Stimulated activated CD8-positive, alpha-beta memory T cell treated with anti-CD3 and anti-CD28 coated beads, Interleukin-15, amount 100 ng/mL, for 48 hours (primary cell): ENCODE results near the gene CSK.

Experiments
- DNase-seq, 2 donors: peaks; one replicate each; pipeline ENCODE4 v3.0.0-alpha.2; 2020; ENCODE audit warnings: low read depth in 2 of 2

Gene CSK

DNA sequence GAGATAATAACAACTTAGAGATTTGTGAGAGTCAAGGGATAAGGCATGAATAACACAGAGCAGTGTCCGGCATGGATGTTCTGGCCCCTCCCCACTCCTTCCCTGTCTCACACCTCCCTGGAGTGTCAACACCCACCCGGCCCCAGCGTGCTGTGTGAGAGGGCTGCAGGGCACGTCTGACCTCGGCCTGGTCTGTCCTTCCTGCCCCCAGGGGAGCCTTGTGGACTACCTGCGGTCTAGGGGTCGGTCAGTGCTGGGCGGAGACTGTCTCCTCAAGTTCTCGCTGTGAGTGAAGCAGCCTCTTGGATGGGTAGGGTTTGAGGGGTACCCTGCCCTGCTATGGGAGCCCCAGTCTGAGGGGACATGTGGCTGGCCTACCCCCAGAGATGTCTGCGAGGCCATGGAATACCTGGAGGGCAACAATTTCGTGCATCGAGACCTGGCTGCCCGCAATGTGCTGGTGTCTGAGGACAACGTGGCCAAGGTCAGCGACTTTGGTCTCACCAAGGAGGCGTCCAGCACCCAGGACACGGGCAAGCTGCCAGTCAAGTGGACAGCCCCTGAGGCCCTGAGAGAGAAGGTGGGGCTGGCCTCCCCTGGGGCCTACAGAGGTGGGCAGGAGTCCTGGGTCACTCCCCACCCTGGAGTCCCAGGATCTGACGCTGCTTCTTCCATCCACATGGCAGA, 19.6 kb downstream of the CSK start:
- DNase-seq: no peak

DNA sequence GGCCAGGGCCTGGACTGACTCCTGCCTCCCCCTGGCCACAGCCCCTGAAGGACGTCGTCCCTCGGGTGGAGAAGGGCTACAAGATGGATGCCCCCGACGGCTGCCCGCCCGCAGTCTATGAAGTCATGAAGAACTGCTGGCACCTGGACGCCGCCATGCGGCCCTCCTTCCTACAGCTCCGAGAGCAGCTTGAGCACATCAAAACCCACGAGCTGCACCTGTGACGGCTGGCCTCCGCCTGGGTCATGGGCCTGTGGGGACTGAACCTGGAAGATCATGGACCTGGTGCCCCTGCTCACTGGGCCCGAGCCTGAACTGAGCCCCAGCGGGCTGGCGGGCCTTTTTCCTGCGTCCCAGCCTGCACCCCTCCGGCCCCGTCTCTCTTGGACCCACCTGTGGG, 20.4 kb downstream of the CSK start:
- DNase-seq: no peak

DNA sequence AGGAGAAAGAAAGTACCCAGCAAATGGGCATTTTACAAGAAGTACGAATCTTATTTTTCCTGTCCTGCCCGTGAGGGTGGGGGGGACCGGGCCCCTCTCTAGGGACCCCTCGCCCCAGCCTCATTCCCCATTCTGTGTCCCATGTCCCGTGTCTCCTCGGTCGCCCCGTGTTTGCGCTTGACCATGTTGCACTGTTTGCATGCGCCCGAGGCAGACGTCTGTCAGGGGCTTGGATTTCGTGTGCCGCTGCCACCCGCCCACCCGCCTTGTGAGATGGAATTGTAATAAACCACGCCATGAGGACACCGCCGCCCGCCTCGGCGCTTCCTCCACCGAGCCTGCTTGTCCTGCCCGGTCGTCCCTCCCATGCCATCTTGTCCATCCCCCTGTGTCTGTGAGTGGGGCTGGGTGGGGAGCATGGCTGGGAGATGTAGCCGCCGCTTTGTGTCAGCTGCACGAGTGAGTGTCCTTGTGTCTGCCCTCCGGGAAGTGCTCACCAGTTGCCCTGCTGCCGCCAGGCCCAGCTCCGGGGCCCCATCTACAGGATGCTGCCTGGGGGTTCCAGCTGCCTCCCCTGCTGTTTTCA, 21.1 kb downstream of the CSK start:
- no peak for DNase-seq

DNA sequence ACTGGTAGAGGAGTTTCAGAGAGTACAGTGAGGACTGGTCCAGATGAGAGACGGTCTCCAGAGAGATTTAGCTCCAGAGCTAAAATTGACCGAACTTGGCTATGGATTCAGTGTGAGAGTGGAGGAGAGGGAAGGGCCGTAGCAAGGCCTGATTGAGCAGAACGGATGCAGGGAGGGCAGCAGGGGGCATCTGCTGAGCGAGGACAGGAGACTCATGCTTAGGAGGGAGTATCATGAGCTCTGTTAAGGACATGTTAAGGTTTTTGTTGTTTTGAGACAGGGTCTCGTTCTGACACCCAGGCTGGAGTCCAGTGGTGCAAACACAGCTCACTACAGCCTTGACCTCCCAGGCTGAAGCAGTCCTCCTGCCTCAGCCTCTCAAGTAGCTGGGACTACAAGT, 23.1 kb downstream of the CSK start:
- DNase-seq: no peak

DNA sequence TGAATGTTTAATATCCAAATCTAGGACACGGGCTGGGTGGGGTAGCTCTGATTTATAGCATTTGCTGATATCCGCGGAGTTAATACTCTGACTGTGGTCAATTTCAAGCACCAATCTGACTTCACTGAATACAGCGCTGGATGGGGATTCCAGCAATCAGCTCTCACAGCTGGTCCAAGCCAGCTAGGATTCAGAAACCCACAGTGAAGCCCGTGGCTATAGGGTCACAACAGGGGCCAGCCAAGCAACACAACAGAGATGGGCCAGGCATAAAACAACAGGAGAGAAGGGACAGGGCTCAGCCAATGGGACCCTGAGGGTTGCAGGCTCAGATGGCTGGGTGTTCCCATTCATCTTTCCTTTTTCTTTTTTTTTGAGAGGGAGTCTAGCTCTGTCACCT, 25.4 kb downstream of the CSK start:
- no peak for DNase-seq

DNA sequence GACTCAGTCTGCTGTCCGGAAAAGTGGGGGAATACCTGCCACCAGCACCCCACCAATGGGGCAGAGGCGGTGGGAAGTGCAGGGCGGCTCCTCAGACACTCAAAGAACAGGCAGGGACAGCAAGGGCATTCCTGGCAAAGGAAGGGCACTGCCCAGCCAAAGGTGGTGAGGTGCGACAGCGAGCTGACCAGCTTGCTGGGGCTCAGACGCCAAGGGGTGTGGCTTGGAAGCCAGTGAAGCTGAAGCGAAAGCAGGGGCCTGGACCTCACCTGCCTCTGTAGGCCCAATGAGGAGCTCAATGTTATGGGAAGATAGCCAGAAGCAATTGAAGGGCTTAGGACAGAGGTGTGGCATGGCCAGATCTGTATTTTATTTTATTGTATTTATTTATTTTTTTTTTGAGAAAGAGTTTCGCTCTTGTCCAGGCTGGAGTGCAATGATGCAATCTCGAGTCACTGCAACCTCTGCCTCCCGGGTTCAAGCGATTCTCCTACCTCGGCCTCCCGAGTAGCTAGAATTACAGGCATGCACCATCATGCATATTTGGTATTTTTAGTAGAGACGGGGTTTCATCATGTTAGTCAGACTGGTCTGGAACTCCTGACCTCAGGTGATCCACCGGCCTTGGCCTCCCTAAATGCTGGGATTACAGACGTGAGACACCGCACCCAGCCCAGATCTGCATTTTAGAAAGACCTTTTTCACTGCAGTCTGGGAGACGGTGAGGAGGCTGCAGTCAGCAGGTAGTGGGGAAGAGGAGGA, 26.4 kb downstream of the CSK start:
- no peak for DNase-seq

DNA sequence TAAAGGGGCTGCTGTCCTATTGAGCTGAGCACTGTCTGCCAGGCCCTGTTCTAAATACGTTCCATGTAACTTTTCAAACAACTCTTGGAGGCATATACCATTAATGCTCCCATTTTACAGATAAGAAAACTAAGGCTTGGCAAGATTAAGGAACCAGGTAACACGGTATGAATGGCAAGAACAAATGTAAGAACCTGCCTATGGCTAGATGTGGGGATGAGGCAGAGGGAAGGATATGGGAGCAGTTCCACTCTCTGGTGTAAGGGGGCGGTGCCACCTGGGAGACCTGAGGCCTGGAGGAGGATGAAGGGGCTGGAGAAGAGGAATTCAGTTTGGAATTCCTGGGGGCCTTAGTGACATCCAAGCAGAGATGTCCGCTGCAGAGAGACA, 27.0 kb downstream of the CSK start:
- no peak for DNase-seq

DNA sequence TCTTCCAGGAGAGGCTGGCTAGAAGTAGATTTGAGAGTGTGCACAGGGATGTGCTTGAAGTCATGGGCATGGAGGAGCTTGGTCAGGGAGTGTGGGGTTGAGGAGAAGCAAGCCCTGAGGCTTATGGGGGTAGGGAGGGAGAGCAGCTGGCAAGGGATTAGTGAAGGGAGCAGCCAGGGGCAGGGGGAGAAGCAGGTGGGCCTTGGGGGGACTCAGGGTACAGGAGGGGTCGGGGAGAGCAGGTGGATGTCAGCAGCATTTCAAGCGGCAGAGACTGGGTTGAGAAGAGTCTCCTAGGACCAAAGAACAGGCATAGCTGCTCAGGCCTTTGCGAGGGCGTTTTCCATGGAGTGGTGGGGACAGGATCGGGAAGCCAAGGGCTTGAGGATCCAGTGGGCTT, 27.4 kb downstream of the CSK start:
- DNase-seq: no peak

DNA sequence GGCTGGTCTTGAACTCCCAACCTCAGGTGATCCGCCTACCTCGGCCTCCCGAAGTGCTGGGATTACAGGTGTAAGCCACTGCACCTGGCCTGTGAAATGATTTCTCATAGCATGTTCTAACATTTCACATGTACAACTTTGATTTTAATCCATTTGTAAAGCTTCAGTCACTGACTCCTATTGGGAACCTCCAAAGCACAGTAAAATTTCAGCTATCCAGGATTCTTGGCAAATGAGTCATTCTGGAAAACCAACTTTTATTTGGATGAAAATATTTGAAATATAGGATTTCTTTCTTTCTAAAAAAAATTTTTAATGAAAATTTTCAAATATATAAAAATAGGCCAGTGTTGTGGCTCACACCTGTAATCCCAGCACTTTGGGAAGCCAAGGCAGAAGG, 28.1 kb downstream of the CSK start:
- DNase-seq: no peak

DNA sequence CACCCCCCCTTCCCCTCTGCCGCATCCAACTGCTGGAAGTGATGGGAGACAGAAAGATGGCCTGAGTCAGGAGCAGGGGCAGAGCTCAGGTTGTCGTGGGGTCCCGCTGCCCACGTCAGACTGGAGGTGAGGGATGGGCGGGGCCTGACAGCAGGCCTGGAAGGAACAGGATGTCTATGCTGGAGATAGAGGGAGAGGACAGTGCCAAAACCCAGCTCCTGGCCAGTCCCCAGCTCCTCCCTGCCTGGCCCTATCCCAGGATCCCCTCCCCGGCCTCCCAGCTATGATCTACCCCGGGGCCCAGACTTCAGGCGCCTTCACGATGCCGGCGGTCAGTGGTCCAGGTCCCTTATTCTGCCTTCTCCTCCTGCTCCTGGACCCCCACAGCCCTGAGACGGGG, 30.7 kb downstream of the CSK start, which contains the start of gene LMAN1L:
LMAN1L (plus strand) TSS at position 303 of the 400 bp plus-strand sequence; CDS start at position 323, 20 bp downstream.
- DNase-seq: no peak

DNA sequence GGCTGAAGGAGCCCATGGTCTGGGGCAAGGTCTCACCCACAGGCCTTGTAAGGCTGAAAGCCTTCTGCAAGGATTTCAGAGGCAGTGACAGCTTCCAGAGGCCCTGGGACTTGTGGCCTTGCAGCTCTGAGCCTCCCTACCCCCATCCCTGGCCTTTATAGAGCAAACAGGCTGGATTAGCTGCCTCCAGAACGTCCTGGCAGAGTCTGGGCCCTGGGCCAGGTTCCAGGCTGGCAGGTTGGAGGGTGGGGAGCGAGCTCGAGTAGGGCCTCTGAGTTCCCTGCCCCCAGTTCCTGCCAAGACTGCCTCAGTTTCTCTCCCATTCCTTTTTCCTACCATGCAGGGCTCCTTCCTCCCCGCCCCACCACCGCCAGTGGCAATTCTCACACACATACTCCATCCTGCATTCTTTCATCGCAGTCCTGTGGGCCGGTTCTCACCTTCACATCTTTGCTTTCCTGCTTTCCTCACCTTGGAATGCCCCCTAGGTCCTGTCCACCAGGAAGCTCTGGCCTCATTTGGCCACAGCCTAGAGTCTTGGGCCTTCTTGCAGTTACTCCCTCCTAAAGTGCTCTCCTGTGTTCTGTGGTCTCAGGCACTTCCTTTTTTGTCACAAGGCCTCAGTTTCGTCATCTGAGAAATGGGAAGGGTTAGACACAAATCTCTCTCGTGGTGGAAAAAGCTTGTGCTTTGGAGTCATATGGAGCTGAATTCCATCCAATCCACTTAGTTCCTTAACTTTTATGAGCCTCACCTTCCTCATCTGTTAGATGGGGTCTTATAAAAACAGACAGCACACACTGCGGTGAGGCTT, 33.4 kb downstream of the CSK start:
- no peak for DNase-seq

DNA sequence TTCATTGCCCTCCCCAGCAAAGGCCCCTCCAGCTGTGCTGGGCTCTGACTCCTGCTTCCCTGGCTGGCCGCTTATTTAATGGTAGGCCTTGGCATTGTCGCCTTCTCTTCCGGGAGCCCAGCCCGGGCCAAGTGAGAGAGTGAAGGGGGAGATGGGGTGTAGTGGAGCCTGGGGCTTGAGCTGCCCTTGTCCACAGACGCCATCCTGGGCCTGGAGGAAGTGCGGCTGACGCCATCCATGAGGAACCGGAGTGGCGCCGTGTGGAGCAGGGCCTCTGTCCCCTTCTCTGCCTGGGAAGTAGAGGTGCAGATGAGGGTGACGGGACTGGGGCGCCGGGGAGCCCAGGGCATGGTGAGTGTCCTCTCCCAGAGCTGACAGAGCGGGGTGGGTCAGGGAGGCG, 34.1 kb downstream of the CSK start:
- DNase-seq: no peak

DNA sequence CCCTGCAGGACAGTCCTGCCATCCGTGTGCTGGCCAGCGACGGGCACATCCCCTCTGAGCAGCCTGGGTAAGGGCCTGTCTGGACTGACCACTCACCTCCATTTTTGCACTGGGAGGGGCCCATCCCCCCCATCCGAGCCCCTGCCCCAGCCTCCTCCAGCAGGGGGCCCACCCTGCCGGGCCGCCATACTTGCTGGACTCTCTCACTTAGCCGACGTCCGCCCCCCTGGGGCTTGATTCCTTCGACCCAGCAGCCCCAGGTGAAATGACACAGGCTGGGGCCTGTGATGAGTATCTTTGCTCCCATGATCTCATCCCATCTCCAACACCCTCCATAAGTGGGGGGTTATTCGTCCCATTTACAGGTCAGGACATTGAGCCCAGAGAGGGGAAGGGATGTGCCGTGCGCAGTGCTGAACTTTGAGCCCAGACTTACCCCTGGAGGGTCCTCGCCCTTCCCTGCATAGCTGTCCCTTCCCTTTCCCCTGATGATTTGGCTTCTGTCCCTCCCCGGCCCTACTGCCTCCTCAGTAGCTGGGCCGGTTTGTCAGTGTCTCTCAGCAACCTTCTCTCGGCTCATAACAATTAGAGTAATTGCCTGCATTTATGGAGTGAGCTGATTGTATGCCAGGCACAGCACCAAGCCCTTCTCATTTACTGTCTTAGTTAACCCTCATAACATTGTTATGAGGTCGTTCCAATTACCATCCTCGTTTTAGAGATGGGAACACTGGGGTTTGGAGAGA, 34.9 kb downstream of the CSK start:
- no peak for DNase-seq

DNA sequence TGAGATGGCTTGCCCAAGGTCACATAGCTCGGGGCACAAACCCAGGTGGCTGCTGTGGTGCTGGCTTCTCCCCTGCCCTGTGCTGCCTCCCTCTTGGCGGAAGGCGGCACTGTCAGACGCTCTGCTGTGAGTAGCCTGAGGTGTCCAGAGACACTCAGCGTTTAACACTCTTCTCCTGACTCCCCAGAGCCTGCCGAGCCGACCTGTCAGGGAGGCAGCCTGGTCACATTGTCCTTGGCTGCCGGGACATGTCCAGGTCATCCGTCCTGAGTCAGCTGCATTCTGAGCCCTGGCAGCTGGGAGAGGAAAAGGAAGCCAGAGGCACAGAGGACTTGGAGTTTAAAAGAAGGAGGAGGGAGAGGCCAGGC, 35.5 kb downstream of the CSK start:
- DNase-seq: no peak

DNA sequence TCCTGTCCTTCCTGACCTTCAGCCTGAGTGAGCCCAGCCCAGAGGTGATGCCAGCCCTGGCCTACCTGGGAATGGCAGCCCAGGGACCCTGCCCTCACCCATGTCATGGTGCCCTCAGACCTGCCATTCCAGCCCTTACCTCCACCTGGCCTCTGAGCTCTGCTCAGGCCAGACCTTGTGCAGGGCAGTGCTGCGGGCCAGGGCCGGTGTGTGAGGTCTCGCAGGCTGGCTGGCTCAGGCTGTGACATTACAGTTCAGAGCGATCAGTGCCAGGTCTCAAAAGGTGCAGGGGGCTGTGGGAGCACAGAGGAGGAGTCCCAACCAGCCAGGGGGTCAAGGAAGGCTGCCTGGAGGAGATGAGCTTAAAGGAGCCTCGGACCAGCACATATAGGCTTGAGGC, 38.2 kb downstream of the CSK start:
- DNase-seq: no peak

DNA sequence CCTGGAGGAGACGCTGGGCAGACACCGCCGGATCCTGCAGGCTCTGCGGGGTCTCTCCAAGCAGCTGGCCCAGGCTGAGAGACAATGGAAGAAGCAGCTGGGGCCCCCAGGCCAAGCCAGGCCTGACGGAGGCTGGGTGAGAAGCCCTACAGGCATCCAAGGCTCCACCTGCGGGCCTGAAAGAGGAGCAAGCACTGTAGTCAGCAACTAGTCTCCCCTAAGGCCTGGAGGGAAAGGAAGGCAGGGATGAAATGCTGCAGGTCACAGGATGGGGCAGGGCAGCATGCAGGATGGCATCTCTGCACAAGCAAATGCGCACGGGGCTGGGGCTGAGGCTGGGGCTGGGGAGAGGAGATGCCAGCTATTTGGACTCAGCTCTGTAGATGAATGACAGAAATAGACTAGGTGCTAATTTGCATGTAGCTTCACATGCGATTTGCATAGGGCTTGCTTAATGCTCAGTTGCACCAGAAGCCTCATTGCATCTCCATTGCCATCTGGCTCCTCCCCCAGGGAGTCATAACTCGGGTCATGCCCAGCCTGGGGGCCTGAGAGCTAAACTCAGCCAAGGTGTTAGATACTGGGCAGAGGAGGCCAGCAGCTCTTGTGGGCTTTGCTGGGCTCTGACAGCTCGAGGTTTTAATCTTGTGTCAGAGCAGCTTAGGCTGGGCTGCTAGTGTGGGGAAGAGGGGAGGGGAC, 39.4 kb downstream of the CSK start:
- DNase-seq: no peak

DNA sequence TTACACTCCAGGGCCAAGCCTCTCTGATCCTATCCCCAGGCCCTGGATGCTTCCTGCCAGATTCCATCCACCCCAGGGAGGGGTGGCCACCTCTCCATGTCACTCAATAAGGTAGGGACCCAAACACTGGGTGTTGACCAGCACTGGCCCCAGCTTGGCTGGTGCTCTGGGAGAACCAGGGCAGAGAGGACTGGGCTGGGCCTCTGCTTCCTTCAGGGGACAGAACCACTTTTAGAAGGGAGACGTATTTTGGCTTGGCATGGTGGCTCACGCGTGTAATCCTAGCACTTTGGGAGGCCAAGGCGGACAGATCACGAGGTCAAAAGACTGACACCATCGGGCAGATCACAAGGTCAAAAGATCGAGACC, 39.9 kb downstream of the CSK start:
- DNase-seq: no peak

DNA sequence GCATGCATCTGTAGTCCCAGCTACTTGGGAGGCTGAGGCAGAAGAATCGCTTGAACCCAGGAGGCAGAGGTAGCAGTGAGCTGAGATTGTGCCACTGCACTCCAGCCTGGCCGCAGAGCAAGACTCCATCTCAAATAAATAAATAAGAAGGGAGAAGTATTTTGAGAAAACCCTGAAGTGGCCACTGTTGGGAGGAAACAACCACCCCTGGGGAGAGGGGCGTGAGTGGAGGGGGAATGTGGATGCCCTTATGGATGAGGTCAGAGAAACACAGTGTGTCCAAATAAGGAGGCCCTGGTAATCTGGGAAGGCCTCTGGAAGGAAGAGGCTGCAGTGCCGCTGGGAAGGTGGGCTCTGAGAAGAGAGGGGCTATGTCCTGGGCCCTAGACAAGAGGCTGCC, 40.4 kb downstream of the CSK start:
- no peak for DNase-seq

DNA sequence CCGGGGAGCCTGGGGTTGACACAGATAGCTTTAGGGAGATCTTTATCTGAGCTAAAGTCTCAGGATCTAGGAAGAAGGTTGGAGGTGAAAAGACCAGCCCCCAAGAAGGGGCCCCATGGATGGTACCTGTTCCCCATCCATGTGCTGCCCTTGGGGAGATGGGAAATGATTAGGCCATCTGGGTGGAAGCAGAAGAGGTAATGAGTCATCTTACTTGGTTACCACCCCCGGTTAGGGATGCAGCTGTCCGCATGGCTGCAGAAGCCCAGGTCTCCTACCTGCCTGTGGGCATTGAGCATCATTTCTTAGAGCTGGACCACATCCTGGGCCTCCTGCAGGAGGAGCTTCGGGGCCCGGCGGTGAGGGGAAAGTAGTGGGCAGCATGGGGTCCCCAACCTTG, 41.4 kb downstream of the CSK start:
- no peak for DNase-seq

DNA sequence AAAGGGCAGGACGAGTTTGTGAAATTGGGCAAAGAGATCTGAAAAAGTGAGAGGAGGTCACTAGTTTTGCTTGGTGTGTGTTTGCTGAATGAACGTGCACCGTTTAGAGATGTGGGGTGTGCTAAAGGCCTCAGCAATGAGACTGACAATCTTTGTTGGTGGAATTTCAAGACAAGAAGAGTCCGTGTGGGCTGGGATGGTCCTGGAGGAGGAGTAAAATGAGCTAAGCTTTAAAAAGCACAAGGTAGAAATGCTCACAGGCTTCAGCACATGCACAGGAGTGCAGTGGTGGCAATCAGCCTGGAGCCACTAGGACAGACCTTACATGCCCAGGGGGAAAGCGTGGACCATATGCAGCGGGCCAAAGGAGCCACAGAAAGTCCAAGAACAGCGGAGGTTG, 43.1 kb downstream of the CSK start:
- no peak for DNase-seq

DNA sequence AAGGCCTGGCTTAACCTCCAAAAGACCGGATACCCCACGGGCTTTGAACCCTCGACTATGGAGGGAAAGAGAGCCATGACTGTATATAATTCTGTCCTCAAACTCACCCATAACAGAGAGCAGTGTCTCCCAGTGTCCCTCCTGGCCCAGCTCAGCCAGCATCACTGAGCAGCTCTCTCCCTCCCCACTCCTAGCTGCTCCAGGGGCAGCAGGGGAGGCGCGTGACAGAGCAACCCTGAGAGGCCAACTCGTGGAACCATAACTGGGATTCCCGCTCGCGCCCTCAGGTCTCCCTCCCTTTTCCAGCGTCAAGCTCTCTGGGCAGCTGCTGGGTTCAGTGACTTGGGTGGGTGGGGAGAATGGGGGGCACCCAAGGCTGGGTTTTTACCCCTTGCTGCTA, 44.0 kb downstream of the CSK start:
- no peak for DNase-seq
